ENCODE results near the gene UQCRH.

The UQCRH gene

GRCh38 chr1:46333300-46334029, 30.0 kb downstream of the UQCRH start (continued):
- TF ChIP-seq ZBTB20 (tag by site-specific recombination; IDR thresholded peaks at IDR 0.05) (peak; percentile 56; the same call in 1 of the 2 replicates), ZXDB (tag by site-specific recombination; IDR thresholded peaks at IDR 0.05) (no peak), ZNF561 (tag by site-specific recombination; IDR thresholded peaks at IDR 0.05; ENCODE audit: borderline replicate concordance) (0 out of 2 replicates have a peak, but pooled peaks have one; percentile 27), ZNF169 (tag by site-specific recombination; IDR thresholded peaks at IDR 0.05) (no peak), REST (tag by site-specific recombination; IDR thresholded peaks at IDR 0.05) (no peak)
- TF ChIP-seq, protein P1, sequence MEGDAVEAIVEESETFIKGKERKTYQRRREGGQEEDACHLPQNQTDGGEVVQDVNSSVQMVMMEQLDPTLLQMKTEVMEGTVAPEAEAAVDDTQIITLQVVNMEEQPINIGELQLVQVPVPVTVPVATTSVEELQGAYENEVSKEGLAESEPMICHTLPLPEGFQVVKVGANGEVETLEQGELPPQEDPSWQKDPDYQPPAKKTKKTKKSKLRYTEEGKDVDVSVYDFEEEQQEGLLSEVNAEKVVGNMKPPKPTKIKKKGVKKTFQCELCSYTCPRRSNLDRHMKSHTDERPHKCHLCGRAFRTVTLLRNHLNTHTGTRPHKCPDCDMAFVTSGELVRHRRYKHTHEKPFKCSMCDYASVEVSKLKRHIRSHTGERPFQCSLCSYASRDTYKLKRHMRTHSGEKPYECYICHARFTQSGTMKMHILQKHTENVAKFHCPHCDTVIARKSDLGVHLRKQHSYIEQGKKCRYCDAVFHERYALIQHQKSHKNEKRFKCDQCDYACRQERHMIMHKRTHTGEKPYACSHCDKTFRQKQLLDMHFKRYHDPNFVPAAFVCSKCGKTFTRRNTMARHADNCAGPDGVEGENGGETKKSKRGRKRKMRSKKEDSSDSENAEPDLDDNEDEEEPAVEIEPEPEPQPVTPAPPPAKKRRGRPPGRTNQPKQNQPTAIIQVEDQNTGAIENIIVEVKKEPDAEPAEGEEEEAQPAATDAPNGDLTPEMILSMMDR (tag by site-specific recombination; IDR thresholded peaks at IDR 0.05) = peak; percentile 22; the same call in 1 of the 2 replicates

DNA sequence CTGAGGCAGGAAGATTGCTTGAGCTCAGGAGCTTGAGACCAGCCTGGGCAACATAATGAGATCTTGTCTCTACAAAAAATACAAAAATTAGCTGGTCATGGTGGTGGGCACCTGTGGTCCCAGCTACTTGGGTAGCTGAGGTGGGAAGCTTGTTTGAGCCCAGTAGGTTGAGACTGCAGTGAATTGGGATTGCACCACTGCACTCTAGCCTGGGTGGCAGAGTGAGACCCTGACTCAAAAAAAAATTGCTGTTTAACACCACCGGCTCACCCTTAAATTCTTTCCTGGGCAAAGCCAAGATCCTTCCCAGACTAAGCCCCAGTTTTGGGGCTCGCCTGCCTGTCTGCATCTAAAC, 30.5 kb downstream of the UQCRH start:
- Histone ChIP-seq H3K36me3 (ENCODE audit: control insufficient read depth in 2 of 2, insufficient read depth in 1 of 2, low read length in 2 of 2) (no peaks in the 10 kb centered on the region), H3K9me3 (ENCODE audit: control insufficient read depth, insufficient read depth, low read depth, low read length) (no peaks in the 10 kb centered on the region), H3K4me1 (ENCODE audit: control insufficient read depth, insufficient read depth, low read length) (no peaks in the 10 kb centered on the region), H3K27ac (ENCODE audit: extremely low read depth, low read depth, low read length) (no peak overlapping the region), H3K4me3 (ENCODE audit: low read depth, low read length) (no peak overlapping the region)
- POLR2A ChIA-PET = interaction anchor here (0.9 to 1.2 kb wide), 2 partner anchors 13 to 25 kb away, joined by 3 to 4 read pairs; no protein-coding TSS in a partner anchor
- TF ChIP-seq KLF9 (tag by site-specific recombination; IDR thresholded peaks at IDR 0.05; ENCODE audit: low read depth) (no peak), ZNF366 (tag by site-specific recombination; conservative IDR thresholded peaks at IDR 0.05) (no peak), ZNF707 (tag by site-specific recombination; IDR thresholded peaks at IDR 0.05) (no peak), ZNF621 (tag by site-specific recombination; IDR thresholded peaks at IDR 0.05) (no peak), ZNF2 (tag by site-specific recombination; IDR thresholded peaks at IDR 0.05) (no peak), BCL11A (tag by site-specific recombination; IDR thresholded peaks at IDR 0.05; ENCODE audit: low read depth) (no peak), ZNF555 (tag by site-specific recombination; conservative IDR thresholded peaks at IDR 0.05) (no peak), ZNF114 (tag by site-specific recombination; IDR thresholded peaks at IDR 0.05) (no peak), ZNF280D (tag by site-specific recombination; IDR thresholded peaks at IDR 0.05) (no peak), ZNF239 (tag by site-specific recombination; IDR thresholded peaks at IDR 0.05) (no peak), YY2 (tag by site-specific recombination; IDR thresholded peaks at IDR 0.05) (no peak), WT1 (tag by site-specific recombination; IDR thresholded peaks at IDR 0.05) (no peak)
- TF ChIP-seq, protein P2, sequence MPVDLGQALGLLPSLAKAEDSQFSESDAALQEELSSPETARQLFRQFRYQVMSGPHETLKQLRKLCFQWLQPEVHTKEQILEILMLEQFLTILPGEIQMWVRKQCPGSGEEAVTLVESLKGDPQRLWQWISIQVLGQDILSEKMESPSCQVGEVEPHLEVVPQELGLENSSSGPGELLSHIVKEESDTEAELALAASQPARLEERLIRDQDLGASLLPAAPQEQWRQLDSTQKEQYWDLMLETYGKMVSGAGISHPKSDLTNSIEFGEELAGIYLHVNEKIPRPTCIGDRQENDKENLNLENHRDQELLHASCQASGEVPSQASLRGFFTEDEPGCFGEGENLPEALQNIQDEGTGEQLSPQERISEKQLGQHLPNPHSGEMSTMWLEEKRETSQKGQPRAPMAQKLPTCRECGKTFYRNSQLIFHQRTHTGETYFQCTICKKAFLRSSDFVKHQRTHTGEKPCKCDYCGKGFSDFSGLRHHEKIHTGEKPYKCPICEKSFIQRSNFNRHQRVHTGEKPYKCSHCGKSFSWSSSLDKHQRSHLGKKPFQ (tag by site-specific recombination; IDR thresholded peaks at IDR 0.05) = no peak
- CTCF ChIA-PET = interaction anchor here (0.8 to 2.1 kb wide), 12 partner anchors 8 to 704 kb away, joined by 3 to 37 read pairs (median 4); no protein-coding TSS in a partner anchor
